NCI-H1436 treated with DMSO at 0.1 percent for 48 hours (cell line): ENCODE data around the gene SYPL1.
A peak's percentile ranks its signal among the peaks of the same experiment; 100 is the strongest.
"Not testable (repeated sequence)": the region's sequence is repeated elsewhere in the genome, so short reads cannot be mapped to it uniquely, and the experiment has no call there.

Experiments used
- DNase-seq: peaks from one replicate; lab custom pipeline; 2025; lab: John Stamatoyannopoulos, UW

Gene SYPL1

DNA sequence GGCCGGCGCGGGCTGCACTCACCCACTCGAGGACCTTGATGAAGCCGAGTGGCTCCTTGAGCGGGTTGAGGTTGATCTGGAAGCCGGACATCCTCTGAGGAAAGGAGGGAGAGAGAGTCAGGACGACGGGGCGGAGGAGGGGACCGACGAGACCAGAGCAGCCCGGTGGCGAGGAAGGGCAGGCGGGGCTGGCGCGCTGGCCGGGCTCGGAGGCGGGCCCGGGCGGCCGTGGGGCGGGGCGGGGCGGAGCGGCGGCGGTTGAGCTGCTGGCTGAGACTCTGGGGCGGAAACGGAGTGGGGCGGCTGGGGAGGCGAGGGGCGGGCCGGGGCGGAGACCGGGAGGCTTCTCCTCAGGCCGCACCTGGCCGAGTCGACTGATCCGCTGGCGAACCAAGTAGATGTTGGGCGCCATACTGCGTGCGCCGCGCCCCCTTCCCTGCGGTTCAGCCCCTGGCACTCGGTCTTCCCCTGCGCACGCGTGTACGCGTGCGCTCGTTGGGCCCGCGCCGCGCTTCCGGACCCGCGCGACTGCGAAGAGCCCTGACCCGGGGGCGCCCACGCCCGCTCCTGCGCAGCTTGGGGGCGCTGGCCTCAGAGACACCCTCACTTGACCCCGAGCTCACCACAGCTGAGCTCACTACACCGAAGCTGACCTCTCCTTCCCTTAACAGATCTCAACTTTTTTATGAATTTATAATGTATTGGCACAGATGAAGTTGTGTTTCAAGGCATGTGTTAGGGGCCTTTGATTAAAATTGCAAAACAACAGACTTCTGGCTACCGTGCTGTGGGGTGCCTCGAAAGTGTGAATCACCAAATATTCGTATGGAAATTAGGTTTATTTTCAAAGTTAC is at the start of gene SYPL1:
TSS of gene SYPL1 (minus strand) at position 195 of the 854 bp plus-strand sequence. CDS start at position 91, 104 bp downstream.
- peak; percentile 51 for DNase-seq

DNA sequence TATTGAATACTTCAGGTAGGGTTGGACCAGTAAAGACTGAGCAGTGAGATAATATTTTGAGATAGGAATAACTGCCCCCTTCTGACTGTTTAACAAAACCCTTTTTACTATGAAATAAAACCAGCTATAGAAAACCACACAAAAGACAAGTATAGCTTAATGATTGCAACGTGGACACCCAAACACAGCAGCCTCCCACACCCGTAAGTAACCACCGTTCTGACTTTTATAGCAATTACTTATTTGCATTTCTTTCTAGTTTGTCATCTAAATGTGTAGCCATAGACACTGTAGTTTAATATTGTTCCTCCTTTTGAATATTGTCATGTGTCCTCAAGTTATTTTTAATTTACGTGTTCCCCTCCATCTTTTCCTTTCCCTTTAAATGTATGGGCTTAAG is 42.9 kb upstream of the SYPL1 start:
- no peak for DNase-seq

DNA sequence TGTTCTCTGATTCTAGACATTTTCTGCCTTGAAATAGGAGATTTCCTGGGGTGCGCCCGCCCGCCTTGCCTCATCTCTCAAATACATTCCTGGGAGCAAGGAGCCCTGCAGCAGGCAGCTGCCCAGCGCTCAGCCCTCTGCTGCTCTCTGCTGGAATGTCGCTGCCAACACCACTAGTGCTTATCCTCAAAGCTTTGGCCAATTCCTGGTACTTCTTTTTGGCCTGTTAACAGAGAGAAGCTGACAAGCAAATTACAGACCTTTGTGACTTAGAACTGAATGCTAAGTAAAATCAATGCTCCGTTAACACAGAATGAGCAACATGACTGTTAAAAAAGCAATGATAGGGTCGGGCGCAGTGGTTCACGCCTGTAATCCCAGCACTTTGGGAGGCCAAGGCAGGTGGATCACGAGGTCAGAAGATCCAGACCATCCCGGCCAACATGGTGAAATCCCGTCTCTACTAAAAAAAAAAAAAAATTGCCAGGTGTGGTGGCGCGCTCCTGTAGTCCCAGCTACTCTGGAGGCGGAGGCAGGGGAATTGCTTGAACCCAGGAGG is 41.9 kb upstream of the SYPL1 start:
- DNase-seq = no peak

DNA sequence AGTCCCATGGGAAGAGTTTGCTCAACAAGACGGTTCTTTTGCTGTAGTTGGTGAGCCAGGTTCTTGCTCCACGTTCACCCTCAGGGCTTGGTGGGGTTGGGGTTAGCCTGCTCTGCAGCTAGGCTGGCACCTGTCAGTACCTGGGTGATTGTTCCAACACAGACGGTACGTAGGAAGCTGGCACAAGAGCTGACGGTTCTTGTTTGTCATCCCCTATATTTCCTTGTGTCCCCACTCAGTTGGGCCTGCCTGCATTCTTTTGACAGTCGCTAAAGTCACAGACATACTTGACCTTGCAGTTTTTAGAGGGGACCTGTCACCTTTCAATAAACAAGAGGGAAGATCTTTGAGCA is 40.2 kb upstream of the SYPL1 start:
- DNase-seq = no peak

DNA sequence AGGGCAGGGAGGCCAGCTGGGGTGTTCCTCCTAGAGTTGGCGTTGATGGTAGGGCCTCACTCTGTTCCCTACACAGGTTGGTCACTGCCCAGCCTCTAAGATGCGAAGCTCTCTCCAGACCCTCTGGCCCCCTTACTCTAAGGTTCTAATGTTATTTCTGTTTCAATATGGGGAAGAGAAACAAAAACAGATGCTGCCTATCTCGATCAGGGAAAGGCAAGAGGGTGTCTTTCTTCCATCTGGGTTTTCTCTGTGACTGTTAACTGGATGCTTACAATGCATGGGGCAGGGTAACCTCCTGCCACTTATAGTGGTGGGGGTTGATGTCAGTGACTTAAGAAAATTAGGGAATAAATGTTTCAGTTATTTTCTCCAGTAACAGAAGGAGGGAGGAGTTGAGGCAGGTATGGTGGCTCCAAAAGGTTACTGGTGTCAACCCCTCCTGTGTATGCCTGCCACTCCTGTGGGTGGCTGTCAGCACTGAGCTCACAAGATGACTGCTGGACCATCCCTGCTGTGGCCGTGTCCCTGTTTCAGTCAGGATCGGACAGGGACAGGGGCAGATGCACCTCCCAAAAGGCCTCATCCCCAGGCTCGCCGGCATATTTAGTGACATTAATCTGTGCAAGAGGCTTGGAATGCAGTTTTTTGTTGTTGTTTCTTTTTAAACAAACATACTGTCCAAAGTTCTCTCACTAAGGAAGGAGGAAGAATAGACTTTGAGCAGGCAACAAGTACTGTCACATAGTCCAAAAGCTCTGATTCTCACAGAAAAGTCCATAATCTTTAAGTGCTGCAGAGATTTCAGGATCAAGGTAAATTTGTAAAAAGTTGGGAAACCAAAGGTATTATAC is 39.6 kb upstream of the SYPL1 start:
- no peak for DNase-seq

DNA sequence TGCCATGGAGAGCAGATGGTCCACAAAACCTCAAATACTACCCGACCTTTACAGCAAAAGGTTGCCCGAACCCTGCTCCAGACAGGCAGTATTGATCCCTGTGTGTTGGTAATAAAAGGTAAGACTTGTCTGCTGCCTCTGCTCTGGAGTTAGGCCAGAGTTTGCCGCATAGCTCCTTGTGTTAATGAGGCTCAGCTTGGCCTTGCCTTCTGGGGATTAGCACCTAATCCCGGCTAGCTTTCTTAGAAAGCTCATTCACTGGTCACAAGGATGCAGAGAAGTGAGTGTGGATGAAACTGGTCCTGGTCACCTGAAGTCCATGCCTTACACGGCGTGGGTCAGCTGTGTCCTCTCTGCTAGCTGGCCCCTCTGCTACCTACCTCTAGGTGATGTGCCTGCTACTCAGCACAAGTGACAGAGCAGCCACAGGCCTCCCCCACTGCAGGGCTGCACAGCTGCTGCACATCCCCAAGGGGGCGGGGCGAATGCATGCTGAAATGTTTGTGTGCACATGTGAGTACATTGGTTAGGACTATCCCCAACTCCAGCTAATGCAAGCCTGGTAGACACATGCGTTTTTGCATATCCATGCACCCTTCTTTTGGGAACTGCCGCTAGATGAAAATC is 31.7 kb upstream of the SYPL1 start:
- no peak for DNase-seq

DNA sequence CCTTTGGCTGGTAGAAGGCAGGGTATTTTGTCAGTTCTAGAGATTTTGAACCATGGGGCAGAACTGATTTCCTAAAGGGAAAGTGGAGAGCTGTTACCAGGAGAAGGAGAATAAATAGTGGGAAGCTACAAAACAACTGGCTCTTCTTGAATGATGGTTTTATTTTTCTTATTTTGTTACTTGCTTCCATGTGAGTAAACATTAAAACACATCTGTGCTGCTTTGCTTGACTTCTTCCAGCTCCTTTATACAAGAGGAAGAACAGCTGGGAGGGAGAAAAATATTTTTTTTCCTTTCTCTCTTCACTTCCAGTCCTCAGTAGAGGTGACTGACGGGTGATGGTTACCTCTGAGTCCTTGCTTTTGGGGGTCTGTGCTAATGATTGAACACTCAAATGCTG is 30.0 kb upstream of the SYPL1 start:
- no peak for DNase-seq

DNA sequence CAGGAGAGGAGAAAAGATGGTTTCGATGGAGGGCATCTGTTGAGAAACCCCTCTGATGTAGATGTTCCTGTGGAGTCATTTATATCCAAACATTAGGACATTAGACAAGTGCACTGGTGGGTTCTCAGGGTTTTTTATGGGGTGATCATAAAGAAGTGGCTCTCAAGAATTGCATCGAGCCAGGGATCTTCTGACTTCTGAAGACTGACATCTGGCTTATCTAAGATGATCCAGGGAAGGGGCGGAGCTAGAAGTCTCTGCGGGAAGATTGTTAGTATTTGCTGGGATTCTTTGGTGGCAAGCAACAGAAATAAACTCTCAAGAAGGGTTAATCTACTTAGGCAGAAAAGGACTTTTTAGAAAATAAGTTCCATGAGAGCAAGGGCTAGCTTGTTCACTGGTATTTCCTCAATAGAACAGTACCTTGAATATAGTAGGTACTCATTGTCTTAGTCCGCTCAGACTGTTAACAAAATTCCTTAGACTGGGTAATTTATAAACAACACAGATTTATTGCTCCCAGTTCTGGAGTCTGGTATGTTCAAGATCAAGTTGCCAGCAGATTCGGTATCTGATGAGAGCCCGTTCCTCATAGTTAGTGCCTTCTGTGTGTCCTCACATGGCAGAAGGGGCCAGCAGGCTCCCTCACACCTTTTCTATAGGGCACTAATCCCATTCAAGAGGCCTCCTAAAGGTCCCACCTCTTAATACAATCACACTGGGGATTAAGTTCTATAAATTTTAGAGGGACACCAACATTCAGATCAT is 28.5 kb upstream of the SYPL1 start:
- no peak for DNase-seq

DNA sequence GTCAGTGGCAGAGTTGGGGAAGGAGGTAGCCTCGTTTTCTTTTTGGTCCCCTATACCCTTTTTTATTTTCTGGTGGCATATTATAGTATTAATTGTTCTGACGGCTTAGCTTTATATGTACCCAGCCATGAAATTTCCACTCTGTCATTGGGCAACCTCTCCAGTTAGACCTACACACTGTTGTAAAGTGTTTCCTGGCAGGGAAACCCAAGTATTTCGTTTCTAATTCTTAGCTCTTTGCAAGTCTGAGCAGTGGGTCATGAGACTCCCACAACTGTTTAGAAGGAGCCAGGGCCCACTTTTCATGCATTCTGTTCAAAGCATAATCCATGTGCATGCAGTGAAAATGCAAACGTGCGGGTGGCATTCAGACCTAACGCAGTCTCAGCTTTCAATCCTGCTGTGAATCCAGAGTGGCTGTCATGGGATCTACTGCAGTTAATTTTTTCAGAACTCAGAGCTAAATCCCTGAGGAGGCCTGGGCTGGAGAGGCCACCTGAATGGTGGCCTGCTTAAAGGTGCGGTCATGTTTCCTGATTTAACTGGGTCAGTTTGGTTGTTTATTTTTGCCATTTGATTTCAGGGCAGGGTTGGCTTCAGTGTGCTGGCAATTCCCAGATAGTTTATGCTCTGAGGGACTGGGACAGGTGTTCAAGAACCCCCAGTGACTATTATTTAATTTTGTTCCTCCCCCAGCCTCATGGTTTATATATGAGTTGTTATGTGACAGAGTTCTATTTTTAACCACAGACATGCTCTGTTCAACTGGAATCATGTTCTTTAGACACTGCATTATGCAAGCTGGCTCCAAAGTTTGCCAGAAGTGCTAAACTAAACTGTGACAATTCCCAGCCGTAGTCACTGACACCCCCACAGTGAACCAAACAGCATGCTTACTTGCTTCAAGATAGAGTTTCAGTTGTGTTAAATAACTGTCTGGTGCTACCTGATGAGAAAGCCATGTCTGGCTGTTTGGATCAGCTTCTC is 27.4 kb upstream of the SYPL1 start:
- DNase-seq = no peak

DNA sequence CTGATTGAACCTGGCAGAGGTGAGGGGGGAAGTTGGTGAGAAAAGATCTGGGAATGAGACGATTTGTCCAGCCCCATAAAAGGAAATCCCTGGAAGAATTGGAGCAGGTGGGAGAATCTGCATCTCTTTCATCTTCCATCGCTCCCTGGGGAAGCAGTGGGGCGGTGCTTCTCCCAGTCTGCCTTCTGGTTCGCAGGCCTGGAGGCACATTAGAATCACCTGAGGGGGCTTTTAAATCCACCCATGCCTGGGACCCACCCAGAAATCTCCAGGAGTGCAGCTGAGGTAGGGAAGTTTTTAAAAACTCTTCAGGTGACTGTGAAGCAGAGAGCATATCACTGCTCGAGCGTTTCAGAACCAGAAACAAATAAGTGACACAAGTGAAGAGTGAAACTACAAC is 26.7 kb upstream of the SYPL1 start:
- DNase-seq = no peak

DNA sequence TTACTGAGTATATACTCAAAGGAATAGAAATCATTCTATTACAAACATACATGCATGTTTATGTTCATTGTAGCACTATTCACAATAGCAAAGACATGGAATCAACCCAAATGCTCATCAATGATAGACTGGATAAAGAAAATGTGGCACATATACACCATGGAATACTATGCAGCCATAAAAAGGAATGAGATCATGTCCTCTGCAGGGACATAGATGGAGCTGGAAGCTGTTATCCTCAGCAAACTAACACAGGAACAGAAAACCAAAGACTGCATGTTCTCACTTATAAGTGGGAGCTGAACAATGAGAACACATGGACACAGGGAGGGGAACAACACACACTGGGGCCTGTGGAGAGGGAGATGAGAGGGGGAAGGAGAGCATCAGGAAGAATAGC is 26.1 kb upstream of the SYPL1 start:
- DNase-seq = not testable (repeated sequence)

DNA sequence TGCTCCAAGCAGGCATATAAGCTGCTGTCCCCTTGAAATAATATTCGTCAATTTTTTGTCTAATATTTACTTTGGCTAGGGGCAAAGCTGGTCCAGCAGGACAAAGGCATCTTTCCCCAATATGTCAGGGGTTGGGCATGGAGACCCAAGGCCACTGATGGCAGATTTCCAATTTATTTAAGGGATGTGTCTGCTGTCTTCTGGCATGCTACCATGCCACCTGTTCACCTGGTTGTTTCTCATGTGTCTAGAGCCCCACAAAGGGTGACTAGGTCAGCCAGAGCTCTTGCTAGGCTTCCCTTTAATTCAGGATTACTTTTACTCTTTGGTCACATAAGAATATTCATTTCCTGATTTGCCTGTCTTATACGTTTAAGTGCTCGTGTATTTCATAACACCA is 22.1 kb upstream of the SYPL1 start:
- DNase-seq = no peak

DNA sequence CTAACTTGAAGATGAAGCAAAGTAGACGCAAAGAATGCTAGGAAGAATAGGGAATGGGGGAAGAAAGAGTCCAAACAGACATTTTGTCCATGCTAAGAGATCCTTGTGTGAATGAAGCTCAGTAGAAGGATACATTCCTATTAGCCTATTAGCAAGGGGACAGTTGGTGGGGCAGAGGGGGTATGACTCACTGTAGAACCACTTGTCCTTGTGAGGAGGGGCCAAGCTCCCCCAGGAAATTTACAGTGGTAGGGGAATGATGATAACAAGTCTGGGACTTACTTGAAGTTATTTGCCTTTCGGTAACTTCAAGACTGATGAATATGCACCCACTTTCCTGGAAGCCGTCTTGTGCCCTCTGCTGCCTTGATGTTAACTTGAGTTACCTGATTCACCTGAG is 17.2 kb upstream of the SYPL1 start:
- DNase-seq = no peak

DNA sequence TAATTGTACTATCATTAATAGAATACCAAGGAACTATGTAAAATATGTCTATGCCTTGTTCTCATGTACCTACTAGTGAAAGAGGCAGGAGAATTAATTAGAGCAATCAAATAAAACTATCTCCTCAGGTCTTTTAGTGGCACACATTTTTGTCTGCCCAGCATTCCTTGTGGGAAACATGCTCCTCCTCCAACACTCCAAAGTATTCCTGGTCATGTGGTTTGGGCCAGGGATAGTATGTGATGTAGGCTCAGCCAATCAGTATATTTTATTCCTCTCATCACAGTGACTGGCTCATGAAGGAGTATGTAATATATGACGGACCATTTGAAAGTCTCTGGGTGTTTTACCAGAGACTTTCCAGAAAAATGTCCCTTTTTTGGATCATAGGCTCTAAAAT is 16.7 kb upstream of the SYPL1 start:
- no peak for DNase-seq

DNA sequence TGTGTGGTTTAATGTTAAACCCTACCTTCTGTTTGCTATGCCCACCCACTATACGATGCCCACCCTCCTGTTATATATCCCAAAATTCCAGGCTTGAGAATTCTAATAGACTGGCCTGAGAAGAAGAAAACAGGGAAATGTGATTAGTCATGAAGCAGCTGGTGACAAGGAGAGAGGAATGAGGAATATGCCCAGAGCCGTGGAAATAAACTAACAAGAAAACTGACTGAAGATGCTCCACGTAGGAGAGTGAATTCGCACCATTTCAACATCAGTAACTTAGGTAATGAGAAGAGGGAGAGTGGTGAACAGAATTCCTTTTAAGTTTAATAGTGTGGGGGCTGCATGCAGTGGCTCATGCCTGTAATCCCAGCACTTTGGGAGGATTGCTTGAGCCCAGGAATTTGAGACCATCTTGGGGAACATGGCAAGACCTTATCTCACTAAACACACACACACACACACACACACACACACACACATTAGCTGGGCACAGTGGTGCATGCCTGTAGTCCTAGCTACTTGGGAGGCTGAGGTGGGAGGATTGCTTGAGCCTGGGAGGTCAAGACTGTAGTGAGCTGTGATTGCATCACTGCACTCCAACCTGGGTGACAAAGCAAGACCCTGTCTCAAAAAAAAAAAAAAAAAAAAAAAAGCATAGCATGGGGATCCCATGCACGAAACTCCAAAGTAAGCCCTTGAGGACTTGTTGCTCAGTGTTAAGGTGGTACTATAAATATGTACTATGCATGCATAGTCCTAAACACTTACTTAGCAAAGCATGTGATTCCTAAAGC is 16.1 kb upstream of the SYPL1 start:
- no peak for DNase-seq

DNA sequence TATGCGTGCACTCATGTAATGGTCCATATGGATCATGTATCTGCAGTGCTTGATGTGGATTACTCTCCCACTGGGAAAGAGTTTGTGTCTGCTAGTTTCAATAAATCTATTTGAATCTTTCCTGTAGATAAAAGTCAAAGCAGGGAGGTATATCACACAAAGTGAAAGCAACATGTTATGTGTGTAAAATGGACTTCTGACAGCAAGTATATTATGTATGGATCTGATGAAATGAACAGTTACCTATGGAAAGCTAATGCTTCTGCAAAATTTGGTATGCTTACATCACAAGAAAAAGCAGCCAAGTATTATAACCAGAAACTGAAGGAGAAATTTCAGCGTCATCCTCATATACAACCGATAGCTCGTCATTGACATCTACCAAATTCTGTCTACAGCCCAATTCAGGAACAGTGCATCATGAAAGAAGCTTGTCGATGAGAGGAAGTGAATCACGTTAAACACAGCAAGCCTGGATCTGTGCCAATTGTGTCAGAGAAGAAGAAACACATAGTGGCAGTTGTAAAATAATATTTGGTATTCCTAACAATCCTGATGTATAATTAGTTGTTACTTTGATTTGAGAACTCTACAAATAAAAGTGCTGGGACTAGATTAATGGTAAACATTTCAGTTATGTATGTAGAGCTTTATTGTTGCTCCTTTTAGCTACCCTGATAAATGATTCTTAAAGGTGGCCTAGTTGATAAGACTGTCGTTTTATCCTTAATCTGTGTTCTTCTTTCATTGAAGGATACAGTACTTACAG is 14.2 kb upstream of the SYPL1 start:
- DNase-seq = no peak

DNA sequence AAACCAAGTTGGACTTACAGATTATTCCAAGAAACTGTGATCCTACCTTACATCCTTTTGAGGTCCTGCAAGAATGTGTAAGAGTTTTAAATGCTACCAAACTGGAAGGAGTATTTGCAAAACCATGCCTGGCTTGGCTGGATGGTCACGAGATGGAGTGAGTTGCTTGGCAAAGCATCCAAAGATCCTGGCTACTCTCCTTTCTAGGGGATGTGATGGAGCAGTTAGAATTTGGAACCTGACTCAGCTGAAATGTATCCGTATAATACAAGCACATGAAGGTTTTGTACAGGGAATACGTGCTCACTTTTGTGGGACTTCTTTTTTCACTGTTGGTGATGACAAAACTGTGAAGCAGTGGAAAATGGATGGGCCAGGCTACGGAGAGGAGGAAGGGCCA is 13.3 kb upstream of the SYPL1 start:
- DNase-seq = no peak

DNA sequence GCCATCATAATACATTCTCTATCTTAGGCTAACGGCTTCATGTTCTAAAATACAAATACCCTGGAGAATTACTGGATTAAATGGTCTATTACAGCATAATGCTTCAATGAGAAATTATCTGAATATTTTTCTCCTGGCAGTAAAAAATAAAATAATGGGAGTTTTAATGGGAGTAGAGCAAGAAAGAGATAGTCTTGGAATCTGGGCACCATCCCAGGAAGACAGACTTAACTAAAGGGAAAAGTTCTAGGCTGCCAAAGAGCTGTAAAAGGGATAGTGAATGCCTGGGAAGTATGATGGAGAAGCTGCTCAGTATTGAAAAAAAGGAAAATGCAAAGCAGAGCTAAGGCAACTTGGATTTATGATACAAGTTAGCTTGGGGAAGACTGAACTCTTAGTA is 12.1 kb upstream of the SYPL1 start:
- no peak for DNase-seq

DNA sequence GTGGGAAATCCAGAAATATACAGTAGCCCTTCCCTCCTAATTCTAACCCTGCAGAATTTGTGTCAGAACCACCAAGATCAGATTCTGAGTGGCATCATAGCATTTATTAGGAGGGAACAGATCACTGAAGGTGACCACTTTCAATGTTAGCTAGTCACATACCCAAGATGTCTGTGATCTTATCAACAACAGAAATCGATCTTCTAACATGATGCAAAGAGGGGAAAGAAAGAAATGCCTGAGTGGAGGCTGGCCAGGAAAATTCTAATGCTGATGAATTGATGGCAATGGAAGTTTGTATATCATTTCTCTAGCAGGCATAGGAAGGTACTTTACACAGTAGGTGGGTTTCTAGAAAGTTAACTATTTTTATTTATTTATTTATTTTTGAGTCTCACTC is 10.6 kb upstream of the SYPL1 start:
- no peak for DNase-seq
